Measurements from ENCODE around the gene TRAPPC4.
"Not testable (repeated sequence)": the region's sequence is repeated elsewhere in the genome, so short reads cannot be mapped to it uniquely, and the experiment has no call there.

The TRAPPC4 gene, protein sequence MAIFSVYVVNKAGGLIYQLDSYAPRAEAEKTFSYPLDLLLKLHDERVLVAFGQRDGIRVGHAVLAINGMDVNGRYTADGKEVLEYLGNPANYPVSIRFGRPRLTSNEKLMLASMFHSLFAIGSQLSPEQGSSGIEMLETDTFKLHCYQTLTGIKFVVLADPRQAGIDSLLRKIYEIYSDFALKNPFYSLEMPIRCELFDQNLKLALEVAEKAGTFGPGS

DNA sequence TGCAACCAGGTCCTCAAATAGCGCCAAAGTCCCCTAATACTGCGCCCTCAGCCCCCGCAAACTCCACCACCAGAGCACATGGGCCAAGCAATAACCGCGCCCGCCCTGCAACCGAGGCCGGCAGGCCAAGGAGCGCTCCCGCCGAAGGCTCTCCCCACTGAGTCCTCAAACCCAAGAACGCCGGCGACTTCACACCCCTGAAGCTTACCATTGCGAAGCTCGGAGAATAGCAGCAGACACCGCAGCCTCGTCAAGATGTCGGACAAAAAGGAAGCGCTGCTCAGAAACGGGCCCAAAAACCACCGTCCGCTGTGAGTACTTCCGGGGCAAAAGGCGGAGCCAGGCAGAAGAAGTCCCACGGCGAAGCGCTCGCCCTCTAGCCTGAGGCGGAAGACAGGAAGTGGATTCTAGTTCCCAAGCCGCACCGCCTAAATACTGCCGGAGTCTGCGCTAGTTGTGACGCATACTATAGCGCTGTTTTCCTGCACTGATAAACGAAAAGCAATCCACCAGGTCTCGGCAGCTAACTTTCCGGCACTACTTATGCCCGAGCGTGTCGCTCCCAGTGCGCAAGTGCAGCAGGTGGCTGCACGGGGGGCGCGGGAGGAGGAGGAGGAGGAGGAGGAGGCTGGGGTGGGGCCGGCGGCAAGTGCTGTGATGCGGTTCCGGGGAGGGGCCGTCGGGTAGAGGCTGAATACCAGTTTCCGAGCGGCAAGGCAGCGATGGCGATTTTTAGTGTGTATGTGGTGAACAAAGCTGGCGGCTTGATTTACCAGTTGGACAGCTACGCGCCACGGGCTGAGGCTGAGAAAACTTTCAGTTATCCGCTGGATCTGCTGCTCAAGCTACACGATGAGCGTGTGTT is at the start of gene TRAPPC4, which contains the start of gene RPS25:
Gene TRAPPC4, plus strand, starts transcription at position 693 of the 865 bp plus-strand sequence. Its CDS starts 30 bp downstream, at position 723.
Gene RPS25, minus strand, starts transcription at position 270 of the 865 bp plus-strand sequence. Its CDS starts 59 bp downstream, at position 211.
- DNase-seq (ENCODE audit: low read depth, low spot score) = peak; percentile 97

DNA sequence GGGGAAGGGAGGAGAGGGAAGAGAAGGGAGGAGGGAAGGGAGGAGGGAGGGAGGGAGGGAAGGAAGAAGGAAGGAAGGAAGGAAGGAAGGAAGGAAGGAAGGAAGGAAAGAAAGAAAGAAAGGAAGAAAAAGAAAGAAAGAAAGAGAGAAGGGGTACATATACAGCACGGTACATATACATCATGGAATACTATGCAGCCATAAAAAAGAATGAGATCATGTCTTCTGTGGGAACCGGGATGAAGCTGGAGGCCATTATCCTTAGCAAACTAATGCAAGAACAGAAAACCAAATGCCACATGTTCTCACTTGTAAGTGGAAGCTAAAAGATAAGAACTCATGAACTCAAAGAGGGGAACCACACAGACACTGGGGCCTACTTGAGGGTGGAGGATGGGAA is 49.1 kb upstream of the TRAPPC4 start:
- DNase-seq (ENCODE audit: low read depth, low spot score) = not testable (repeated sequence)

DNA sequence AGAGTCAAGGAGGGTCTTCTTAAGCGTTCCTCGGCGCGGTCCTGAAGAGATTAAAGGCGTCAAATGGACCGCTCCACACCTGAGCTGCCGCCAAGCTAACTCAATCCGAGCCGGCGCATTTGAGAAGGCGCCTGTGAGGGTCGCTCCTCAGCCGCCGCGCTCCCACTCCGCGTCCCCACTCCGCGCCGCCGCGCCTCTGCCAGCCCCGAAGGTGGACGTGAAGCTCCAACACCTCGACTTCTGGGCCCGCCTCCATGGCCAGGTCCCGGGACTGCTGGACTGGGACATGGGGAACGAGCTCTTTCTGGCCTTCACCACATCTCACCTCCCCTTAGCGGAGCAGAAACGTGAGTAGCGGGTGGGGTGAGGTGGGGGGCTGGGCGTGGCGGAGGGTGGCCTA is 46.9 kb upstream of the TRAPPC4 start, which contains the start of gene FOXR1:
Gene FOXR1, plus strand, starts transcription at position 116 of the 400 bp plus-strand sequence. Its CDS starts 171 bp downstream, at position 287.
- DNase-seq (ENCODE audit: low read depth, low spot score) = no peak

DNA sequence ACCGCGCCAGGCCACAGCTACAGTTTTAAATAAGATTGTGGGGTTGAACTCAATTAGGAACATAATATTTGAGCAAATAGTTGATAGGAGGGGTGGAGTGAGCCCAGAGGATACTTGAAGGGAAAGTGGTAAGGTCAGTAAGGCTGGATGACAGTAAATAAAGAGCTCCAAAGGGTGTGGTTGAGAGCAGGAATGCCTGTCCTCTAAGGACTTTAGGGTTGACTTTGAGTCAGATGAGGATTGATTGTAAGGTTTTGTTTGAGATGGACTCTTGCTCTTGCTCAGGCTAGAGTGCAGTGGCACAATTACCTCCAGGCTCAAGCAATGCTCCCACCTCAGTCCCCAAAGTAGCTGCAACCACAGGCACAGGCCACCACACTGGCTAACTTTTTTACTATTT is 44.6 kb upstream of the TRAPPC4 start:
- DNase-seq (ENCODE audit: low read depth, low spot score) = no peak

DNA sequence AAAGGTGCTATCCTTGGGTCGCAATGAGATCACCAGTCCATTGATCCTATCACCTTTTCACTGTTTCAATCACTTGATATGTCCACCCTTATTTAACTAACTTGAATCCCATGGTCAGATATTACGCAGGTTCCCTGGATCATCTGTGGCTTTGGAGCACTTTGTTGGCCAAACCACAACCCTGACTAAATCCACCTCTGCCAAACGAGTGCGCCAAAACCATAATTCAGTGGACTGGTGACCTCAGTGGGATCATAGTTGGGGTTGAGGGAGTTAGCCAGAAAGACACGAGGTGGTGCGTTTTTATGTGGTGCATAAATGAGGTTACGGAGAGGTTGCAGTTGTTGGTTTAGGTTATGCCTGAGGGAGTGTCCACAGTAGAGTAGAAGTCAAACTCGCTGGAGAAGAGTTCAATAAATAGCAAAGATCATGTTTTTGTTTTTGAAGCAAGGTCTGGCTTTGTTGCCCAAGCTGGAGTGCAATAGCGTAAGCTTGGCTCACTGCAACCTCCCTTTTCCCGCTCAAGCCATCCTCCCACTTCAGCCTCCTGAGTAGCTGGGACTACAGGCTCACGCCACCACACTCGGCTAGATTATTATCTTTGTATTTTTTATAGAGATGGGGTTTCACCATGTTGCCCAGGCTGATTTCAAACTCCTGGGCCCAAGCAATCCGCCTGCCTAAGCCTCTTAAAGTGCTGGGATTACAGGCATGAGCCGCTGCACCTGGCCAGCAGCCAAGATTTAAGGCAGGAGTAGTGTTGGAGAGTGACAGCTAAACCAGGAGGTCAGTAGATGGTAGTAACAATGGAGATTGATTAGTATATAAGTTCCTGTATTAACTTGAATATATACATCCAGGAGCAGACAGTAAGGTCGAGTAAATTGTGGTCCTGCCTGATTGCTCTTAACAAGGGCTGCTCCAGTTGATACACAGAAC is 42.5 kb upstream of the TRAPPC4 start:
- DNase-seq (ENCODE audit: low read depth, low spot score) = peak; percentile 37

DNA sequence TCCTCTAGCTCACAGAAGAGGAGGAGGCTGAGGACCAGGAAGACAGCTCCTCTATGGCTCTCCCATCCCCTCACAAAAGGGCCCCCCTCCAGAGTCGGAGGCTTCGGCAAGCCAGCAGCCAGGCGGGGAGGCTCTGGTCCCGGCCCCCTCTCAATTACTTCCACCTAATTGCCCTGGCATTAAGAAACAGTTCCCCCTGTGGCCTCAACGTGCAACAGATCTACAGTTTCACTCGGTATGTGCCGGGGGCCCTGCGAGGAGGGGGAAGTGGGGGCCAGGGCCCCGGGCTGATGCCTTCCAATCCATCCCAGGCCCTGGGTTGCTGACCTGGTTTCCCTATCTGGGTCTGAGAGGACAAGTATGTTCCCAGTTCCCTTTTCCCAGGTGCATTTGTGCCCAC is 39.1 kb upstream of the TRAPPC4 start:
- DNase-seq (ENCODE audit: low read depth, low spot score) = no peak

DNA sequence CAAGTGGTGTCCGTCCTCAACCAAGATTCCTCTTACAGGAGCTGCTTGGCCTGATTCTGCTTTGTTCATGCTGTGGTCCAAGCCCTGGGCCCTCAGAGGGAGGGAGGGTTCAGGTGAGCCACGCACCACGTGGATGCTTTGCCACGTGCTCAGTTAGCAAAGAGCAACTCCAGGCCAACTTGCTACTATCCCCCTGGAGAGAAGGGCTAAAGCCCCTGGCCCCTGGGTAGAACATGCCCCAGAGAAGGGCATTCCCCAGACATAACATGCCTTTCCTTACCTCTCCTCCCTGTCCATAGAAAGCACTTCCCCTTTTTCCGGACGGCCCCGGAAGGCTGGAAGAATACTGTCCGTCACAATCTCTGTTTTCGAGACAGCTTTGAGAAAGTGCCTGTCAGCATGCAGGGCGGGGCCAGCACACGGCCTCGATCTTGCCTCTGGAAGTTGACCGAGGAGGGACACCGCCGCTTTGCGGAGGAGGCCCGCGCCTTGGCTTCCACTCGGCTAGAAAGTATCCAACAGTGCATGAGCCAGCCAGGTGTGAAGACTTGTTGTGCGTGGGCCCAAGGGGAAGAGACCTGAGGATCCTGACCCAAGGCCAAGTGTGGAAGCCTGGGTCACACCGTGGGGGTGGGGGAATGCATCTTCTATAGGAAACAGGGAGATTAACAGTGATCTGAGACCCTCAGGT is 38.2 kb upstream of the TRAPPC4 start:
- no peak for DNase-seq (ENCODE audit: low read depth, low spot score)

DNA sequence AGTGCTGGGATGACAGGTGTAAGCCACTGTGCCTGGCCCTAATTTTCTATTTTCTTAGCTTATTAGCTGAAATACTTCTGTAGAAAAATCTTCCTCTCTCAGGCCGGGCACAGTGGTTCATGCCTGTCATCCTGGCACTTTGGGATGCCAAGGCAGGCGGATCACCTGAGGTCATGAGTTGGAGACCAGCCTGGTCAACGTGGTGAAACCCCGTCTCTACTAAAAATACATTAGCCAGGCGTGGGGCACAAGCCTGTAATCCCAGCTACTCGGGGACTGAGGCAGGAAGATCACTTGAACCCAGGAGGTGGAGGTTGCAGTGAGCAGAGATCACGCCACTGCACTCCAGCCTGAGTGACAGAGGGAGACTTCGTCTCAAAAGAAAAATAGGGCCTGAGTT is 34.2 kb upstream of the TRAPPC4 start:
- DNase-seq (ENCODE audit: low read depth, low spot score) = not testable (repeated sequence)

DNA sequence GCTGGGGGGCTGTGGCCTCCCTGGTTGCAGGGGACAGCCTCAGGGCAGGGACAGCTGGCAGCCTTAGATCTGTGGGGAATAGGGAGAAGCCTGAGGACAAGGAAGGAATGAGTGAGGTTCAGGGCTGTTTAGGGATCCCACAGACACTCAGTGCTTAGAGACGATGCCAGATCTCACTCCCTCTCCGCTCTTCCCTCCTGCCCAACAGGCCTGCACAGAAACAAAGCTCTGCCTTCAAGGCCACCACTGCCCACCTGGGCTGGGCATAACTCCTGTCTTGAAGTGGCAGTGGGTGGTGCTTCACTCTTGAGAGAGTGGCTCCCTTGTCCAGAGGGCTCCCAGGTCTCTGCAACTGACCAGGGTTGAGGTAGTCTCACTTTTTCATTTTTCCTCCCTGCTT is 33.7 kb upstream of the TRAPPC4 start:
- no peak for DNase-seq (ENCODE audit: low read depth, low spot score)

DNA sequence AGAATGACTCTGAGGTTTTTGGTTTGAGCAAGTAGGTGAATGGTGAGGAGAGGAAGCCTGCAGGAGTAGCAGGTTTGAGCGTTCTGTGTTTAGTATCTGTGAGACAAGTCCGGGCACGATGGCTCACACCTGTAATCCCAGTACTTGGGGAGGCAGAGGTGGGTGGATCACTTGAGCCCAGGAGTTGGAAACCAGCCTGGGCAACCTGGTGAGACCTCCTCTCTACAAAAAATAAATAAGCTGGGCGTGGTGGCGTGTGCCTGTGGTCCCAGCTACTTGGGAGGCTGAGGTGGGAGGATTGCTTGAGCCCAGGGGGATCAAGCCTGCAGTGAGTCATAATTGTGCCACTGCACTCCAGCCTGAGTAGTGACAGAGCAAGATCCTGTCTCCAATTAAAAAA is 30.3 kb upstream of the TRAPPC4 start:
- DNase-seq (ENCODE audit: low read depth, low spot score) = no peak

DNA sequence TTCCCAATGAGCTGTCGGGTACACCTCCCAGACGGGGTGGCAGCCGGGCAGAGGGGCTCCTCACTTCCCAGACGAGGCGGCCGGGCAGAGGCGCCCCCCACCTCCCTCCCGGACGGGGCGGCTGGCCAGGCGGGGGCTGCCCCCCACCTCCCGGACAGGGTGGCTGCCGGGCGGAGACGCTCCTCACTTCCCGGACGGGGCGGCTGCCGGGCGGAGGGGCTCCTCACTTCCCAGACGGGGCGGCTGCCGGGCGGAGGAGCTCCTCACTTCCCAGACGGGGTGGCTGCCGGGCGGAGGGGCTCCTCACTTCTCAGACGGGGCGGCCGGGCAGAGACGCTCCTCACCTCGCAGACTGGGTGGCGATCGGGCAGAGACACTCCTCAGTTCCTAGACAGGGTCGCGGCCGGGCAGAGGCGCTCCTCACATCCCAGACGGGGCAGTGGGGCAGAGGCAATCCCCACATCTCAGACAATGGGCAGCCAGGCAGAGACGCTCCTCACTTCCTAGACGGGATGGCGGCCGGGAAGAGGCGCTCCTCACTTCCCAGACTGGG is 27.0 kb upstream of the TRAPPC4 start:
- DNase-seq (ENCODE audit: low read depth, low spot score) = not testable (repeated sequence)

DNA sequence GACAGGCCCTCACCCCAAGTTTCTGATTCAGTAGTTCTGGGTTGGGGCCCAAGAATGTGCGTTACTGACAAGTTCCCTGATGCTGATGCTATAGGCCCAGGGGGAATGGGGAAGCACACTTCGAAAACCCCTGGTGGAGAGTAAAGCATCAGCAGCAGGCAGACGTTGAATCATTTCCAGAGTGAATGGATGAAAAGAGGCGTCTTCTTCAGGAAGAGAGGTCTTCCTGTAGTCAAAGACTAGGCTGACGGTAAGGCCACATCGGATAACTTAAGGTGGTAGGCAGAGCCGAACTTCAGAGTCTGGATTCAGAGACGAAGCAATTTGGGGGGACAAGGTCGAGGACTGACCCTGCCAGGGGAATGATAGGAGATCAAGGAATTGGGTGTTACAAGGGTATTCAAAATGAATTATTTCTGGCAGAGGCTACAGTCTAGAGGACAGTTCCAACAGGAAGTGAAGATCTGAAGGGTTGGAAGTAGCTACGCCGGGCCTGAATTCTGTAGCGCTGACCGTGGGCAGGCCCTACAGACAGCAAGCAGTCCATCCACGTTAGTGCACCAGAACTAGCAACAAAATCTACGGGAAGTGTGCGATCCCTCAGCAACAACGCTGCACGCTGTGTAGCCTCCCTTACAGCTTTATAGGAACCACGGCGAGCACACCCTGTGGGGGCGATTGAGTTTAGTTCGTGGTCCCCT is 21.5 kb upstream of the TRAPPC4 start:
- DNase-seq (ENCODE audit: low read depth, low spot score) = no peak

DNA sequence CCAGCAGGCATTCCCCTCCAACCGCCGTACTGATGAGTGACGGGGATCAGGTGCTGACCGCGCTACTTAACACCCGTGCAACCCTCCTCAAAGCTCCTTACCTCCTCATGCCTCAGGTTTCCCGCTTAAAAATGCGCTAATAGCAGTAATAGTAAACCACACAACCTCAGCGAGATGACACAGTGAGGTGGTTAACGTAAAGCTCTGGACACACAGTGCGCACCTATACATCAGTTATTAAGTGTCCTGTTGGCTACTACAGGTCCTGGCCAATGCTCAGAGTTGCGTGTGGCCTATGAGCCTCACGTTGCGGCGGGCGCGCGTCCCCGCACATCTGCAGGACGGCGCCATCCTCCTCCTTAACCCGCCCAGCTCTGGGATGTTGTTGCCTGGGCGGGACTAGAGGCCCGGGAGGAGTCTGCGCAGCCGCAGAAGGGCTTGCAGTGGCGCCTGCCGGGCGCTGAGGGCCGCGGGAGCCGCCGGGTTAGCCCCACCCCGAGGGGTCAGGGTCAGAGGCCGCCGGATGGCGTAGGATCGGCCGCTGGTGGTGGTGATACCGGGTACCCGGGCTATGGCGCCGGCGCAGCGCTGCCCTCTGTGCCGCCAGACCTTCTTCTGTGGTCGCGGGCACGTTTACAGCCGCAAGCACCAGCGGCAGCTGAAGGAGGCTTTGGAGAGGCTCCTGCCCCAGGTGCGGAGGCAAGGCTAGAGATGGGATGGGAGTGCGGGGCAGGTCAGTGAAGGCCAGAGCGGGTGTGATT is 20.8 kb upstream of the TRAPPC4 start, which contains the start of gene CENATAC:
Gene CENATAC, plus strand, starts transcription at position 512 of the 761 bp plus-strand sequence. Its CDS starts 60 bp downstream, at position 572.
- DNase-seq (ENCODE audit: low read depth, low spot score) = peak; percentile 94

DNA sequence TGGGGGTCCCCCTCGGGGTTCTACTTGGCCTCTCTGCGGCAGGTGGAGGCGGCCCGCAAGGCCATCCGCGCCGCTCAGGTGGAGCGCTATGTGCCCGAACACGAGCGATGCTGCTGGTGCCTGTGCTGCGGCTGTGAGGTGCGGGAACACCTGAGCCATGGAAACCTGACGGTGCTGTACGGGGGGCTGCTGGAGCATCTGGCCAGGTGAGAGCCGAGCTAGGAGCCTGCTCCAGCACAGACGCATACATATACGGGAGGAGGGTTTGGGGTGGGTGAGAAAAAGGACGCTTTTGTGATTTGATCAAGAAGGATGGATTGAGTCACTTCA is 20.2 kb upstream of the TRAPPC4 start:
- DNase-seq (ENCODE audit: low read depth, low spot score) = peak; percentile 51

DNA sequence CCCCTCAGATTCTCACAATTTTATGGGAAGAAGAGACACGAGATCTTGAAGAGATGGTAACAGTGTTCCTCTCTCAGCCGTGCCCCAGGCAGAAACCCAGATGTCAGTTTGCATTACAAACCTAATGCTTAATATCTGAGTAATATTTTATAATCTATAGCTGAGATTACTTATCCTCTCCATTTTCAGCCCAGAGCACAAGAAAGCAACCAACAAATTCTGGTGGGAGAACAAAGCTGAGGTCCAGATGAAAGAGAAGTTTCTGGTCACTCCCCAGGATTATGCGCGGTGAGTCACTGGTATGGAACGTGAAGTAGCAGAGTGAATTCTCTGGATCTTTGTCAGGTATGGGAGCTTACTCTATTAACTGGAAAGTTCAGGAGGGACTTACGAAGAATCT is 19.7 kb upstream of the TRAPPC4 start:
- peak; percentile 94 for DNase-seq (ENCODE audit: low read depth, low spot score)

DNA sequence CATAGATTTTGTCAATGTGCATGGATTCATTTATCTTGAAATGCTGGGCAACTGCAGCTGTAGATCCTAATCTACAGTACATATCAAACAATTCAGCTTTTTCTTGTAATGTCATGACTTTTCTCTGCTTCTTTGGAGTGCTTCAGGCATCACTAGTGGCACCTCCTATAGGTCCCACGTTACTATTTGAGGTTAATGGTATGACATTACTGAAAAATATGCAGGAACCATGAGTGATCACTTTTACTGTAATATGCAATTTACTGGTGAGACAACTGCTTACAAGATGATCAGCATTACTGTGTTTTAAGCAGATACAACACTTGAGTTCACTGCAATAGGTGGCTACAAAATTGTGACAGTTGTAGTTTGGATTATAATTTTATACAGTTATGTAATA is 17.7 kb upstream of the TRAPPC4 start:
- DNase-seq (ENCODE audit: low read depth, low spot score) = no peak

DNA sequence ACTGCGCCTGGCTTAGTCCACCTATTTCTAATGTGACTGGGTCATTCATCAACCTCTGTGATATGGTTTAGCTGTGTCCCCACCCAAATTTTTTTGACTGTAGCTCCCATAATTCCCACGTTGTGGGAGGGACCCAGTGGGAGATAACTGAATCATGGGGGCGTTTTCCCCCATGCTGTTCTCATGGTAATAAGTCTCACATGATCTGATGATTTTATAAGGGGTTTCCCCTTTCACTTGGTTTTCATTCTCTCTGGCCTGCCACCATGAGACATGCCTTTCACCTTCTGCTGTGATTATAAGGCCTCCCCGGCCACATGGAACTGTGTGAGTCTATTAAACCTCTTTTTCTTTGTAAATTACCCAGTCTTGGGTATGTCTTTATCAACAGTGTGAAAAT is 11.9 kb upstream of the TRAPPC4 start:
- no peak for DNase-seq (ENCODE audit: low read depth, low spot score)

DNA sequence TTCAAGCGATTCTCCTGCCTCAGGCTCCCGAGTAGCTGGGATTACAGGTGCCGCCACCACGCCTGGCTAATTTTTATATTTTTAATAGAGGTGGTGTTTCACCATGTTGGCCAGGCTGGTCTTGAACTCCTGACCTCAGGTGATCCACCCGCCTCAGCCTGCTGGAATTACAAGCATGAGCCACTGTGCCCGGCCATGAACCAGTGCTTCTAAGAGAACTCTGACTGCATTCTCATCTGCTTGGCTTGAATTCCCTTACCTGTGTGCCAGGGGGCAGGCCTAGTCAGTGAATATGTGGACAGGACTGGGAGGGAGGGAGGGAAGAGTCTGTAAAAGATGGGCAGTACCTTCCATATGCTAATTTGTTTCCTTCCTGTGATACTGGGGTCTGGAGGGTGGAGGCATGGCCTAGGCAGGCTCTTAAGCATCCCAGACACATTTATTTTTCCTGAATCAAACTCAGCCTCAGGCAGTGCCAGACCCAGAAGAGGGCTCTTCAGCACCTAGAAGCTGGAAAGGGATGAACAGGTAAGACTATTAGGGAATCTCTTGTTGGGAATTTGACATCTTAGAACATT is 7.0 kb upstream of the TRAPPC4 start:
- DNase-seq (ENCODE audit: low read depth, low spot score) = no peak

DNA sequence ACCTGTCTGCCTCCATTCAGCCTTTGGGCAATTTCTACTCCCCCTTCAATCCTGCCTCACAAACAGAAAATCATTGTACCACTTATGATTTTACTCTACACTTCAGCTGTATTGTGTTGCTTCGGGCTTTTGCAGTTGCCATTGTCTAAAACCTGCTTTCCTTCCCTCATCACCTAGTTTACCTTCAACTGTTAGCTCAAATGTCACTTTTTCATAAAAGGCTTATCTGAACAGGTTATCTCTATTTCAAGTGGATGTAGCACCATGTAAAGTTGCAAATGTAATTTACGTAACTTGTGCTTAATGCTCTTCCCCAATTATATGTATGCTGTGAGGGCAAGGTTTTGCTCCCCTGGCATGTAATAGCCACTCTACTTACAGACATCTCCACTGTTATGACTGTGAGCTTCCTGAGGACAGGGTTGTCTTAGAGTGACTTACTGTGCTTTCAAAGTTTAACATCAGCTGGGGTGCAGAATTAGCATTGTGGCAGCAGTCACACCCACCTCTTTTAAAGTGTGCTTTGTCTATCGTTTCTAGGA is 5.9 kb upstream of the TRAPPC4 start:
- DNase-seq (ENCODE audit: low read depth, low spot score) = no peak
